ENCODE measurements around the gene PRMT1. TPM values are rescaled to one million over a fixed set of nuclear protein-coding genes. Genes with fewer than 3 reads are reported as not detected.

PRMT1 gene
- total RNA-seq, 1 experiment from 2014 or later = 527 TPM

GRCh38 chr19:49640113-49640898 is 36.8 kb upstream of the PRMT1 start, which contains the start of gene RRAS (continued):
- TF ChIP-seq, protein P1, sequence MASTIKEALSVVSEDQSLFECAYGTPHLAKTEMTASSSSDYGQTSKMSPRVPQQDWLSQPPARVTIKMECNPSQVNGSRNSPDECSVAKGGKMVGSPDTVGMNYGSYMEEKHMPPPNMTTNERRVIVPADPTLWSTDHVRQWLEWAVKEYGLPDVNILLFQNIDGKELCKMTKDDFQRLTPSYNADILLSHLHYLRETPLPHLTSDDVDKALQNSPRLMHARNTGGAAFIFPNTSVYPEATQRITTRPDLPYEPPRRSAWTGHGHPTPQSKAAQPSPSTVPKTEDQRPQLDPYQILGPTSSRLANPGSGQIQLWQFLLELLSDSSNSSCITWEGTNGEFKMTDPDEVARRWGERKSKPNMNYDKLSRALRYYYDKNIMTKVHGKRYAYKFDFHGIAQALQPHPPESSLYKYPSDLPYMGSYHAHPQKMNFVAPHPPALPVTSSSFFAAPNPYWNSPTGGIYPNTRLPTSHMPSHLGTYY (CRISPR knock-in tag; IDR thresholded peaks at IDR 0.05) = no peak
- TF ChIP-seq KAT7 (CRISPR knock-in tag; IDR thresholded peaks at IDR 0.05; ENCODE audit: borderline replicate concordance) (no peak), ZSCAN18 (CRISPR knock-in tag; IDR thresholded peaks at IDR 0.05) (no peak), FOXP1 (CRISPR knock-in tag; IDR thresholded peaks at IDR 0.05; ENCODE audit: borderline replicate concordance) (no peak), PRDM15 (CRISPR knock-in tag; IDR thresholded peaks at IDR 0.05) (no peak), EMX1 (CRISPR knock-in tag; IDR thresholded peaks at IDR 0.05) (no peak), GABPB1 (CRISPR knock-in tag; IDR thresholded peaks at IDR 0.05) (peak; percentile 53; the same call in 1 of the 2 replicates), USF1 (CRISPR knock-in tag; IDR thresholded peaks at IDR 0.05) (no peak), IRF2 (CRISPR knock-in tag; IDR thresholded peaks at IDR 0.05; ENCODE audit: borderline replicate concordance, low read depth) (no peak), ZNF396 (CRISPR knock-in tag; IDR thresholded peaks at IDR 0.05; ENCODE audit: borderline replicate concordance) (no peak), ZNF121 (CRISPR knock-in tag; IDR thresholded peaks at IDR 0.05) (no peak), NFYB (CRISPR knock-in tag; conservative IDR thresholded peaks at IDR 0.05; ENCODE audit: low read depth) (no peak), NFATC4 (CRISPR knock-in tag; IDR thresholded peaks at IDR 0.05) (no peak), JUN (CRISPR knock-in tag; IDR thresholded peaks at IDR 0.05) (peak; percentile 70; the same call in 1 of the 2 replicates), ATF6 (CRISPR knock-in tag; IDR thresholded peaks at IDR 0.05) (no peak), ARID4B (CRISPR knock-in tag; IDR thresholded peaks at IDR 0.05; ENCODE audit: borderline replicate concordance) (0 out of 2 replicates have a peak, but pooled peaks have one; percentile 42), TCF7 (CRISPR knock-in tag; IDR thresholded peaks at IDR 0.05; ENCODE audit: low read depth) (no peak), ATF1 (CRISPR knock-in tag; IDR thresholded peaks at IDR 0.05) (no peak)
- TF ChIP-seq, protein P2, sequence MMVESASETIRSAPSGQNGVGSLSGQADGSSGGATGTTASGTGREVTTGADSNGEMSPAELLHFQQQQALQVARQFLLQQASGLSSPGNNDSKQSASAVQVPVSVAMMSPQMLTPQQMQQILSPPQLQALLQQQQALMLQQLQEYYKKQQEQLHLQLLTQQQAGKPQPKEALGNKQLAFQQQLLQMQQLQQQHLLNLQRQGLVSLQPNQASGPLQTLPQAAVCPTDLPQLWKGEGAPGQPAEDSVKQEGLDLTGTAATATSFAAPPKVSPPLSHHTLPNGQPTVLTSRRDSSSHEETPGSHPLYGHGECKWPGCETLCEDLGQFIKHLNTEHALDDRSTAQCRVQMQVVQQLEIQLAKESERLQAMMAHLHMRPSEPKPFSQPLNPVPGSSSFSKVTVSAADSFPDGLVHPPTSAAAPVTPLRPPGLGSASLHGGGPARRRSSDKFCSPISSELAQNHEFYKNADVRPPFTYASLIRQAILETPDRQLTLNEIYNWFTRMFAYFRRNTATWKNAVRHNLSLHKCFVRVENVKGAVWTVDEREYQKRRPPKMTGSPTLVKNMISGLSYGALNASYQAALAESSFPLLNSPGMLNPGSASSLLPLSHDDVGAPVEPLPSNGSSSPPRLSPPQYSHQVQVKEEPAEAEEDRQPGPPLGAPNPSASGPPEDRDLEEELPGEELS (CRISPR knock-in tag; IDR thresholded peaks at IDR 0.05) = no peak
- TF ChIP-seq, protein P3, sequence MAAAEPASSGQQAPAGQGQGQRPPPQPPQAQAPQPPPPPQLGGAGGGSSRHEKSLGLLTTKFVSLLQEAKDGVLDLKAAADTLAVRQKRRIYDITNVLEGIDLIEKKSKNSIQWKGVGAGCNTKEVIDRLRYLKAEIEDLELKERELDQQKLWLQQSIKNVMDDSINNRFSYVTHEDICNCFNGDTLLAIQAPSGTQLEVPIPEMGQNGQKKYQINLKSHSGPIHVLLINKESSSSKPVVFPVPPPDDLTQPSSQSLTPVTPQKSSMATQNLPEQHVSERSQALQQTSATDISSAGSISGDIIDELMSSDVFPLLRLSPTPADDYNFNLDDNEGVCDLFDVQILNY (CRISPR knock-in tag; IDR thresholded peaks at IDR 0.05) = 0 out of 2 replicates have a peak, but pooled peaks have one; percentile 16

Measured in WTC11 (cell line).